HepG2 (cell line): ENCODE results near the gene ZNF184. TPM values are rescaled to one million over a fixed set of nuclear protein-coding genes. Genes with fewer than 3 reads are reported as not detected.

Source experiments
- CC2D1A ChIP-seq: sonication (generic); formaldehyde crosslinking; IDR thresholded peaks from 2 replicates; pipeline ENCODE4 v1.8.1; 2023; ENCODE audit warnings: mild to moderate bottlenecking, missing genetic modification reagents
- CREB1 ChIP-seq, 2 experiments: fragments of 450-650 bp in 1 of 2; IDR thresholded peaks; 2 replicates each; pipeline ENCODE4 v1.6.1; 2016 to 2017; ENCODE audit warnings: control low read depth in 1 of 2, mild to moderate bottlenecking in 1 of 2, missing compliant biosample characterization in 1 of 2, missing genetic modification characterization in 1 of 2
- JUNB ChIP-seq: sonication (generic); formaldehyde crosslinking; IDR thresholded peaks from 2 replicates; pipeline ENCODE4 v1.8.0; 2022; ENCODE audit warnings: missing genetic modification reagents, mild to moderate bottlenecking, borderline replicate concordance
- MTF1 ChIP-seq: sonication (generic); formaldehyde crosslinking; IDR thresholded peaks from 2 replicates; pipeline ENCODE4 v1.5.0; 2020; ENCODE audit warnings: missing genetic modification reagents
- ONECUT2 ChIP-seq: sonication (generic); formaldehyde crosslinking; IDR thresholded peaks from 2 replicates; pipeline ENCODE4 v1.4.0; 2020; ENCODE audit warnings: missing genetic modification reagents
- PHF8 ChIP-seq: sonication (generic); formaldehyde crosslinking; IDR thresholded peaks from 2 replicates; pipeline ENCODE4 v1.5.0; 2020; ENCODE audit warnings: missing genetic modification reagents
- POLR2A ChIP-seq, 2 experiments: IDR thresholded peaks; 2 replicates each; pipeline ENCODE4 v1.6.1; 2011; ENCODE audit warnings: low read depth in 2 of 2, low read length in 2 of 2, mild to moderate bottlenecking in 1 of 2, moderate library complexity in 1 of 2; ENCODE audit not compliant: insufficient read depth in 1 of 2
- PRDM10 ChIP-seq: sonication (generic); formaldehyde crosslinking; IDR thresholded peaks from 2 replicates; pipeline ENCODE4 v1.4.0; 2020; ENCODE audit warnings: low read depth, missing genetic modification reagents
- TCF7 ChIP-seq: sonication (generic); IDR thresholded peaks from 2 replicates; pipeline ENCODE4 v1.6.1; 2016; ENCODE audit warnings: antibody characterized with exemption, low read depth
- TFDP2 ChIP-seq: sonication (generic); formaldehyde crosslinking; IDR thresholded peaks from 2 replicates; pipeline ENCODE4 v1.4.0; 2020; ENCODE audit warnings: missing genetic modification reagents
- U2AF1 ChIP-seq: fragments of 200-400 bp; formaldehyde crosslinking; optimal IDR thresholded peaks from 2 replicates; pipeline ENCODE3; 2017; ENCODE audit warnings: mild to moderate bottlenecking, low read depth, low read length
- ZNF335 ChIP-seq: sonication (generic); formaldehyde crosslinking; IDR thresholded peaks from 2 replicates; pipeline ENCODE4 v1.4.0; 2020; ENCODE audit warnings: missing genetic modification reagents
- ZNF773 ChIP-seq: sonication (generic); formaldehyde crosslinking; IDR thresholded peaks from 2 replicates; pipeline ENCODE4 v1.4.0; 2020; ENCODE audit warnings: missing genetic modification reagents, borderline replicate concordance
- ZNF775 ChIP-seq: sonication (generic); formaldehyde crosslinking; IDR thresholded peaks from 2 replicates; pipeline ENCODE4 v1.4.0; 2020; ENCODE audit warnings: missing genetic modification reagents, mild to moderate bottlenecking, moderate library complexity, borderline replicate concordance
- ZSCAN25 ChIP-seq: sonication (generic); formaldehyde crosslinking; IDR thresholded peaks from 2 replicates; pipeline ENCODE4 v1.8.0; 2022; ENCODE audit warnings: mild to moderate bottlenecking, missing genetic modification reagents
- polyA plus RNA-seq, 8 experiments: library from polyadenylated mRNA; depleted of rRNA in 3 of 8; stranded (reverse) in 7 of 8; unstranded in 1 of 8; fragments of >200 nt; fragmentation: Illumina TruSeq in 4 of 8; extraction: Trizol in 4 of 8; gene quantifications; 2 replicates each; pipeline versions ENCODE4 v1.2.1 to v1.2.3, GENCODE V29; 2011 to 2016; ENCODE audit warnings: low read depth in 4 of 8, missing spikeins in 1 of 8, mixed read lengths in 1 of 8; ENCODE audit not compliant: insufficient read depth in 1 of 8
- total RNA-seq, 5 experiments: library from RNA; depleted of rRNA; stranded (reverse); fragments of >200 nt; fragmentation: Illumina TruSeq; extraction: Trizol; gene quantifications; 2 replicates each; pipeline ENCODE4 v1.2.3, GENCODE V29; 2016; ENCODE audit warnings: low read depth in 1 of 5
- TF ChIP-seq, protein P1 (sequence below): IDR thresholded peaks from 2 replicates; pipeline ENCODE4 v1.6.1; 2016; ENCODE audit warnings: low read depth, missing genetic modification reagents, missing compliant biosample characterization
- TF ChIP-seq, protein P2 (sequence below): sonication (generic); formaldehyde crosslinking; IDR thresholded peaks from 2 replicates; pipeline ENCODE4 v1.5.0; 2020; ENCODE audit warnings: missing genetic modification reagents

The ZNF184 gene
- total and polyA plus RNA-seq, 2 of the 13 experiments (the other 11 are each of a cell fraction or from before 2014, with no cell fraction given): 2.1 to 10.1 TPM

DNA sequence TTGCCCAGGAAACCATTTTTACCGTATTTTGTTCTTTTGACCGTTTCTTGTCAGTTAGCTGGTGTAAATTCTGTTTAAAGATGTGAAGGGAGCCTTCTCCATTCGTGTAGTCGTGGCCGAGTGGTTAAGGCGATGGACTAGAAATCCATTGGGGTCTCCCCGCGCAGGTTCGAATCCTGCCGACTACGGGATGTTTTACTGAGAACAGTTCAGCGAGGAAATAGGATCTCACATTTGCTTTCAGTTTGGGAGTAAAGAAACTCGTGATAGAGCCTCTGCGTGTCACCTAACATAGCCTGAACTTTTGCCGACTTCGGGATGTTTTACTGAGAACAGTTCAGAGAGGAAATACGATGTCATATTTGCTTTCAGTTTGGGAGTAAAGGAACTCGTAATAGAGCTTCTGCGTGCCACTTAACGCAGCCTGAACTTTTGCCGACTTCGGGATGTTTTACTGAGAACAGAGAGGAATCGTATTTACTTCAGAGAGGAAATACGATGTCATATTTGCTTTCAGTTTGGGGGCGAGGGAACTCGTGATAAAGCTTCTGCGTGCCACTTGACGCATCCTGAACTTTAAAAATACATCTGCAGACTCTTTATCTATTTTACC lies 5.9 kb upstream of the ZNF184 start (continued):
- TF ChIP-seq, protein P1, sequence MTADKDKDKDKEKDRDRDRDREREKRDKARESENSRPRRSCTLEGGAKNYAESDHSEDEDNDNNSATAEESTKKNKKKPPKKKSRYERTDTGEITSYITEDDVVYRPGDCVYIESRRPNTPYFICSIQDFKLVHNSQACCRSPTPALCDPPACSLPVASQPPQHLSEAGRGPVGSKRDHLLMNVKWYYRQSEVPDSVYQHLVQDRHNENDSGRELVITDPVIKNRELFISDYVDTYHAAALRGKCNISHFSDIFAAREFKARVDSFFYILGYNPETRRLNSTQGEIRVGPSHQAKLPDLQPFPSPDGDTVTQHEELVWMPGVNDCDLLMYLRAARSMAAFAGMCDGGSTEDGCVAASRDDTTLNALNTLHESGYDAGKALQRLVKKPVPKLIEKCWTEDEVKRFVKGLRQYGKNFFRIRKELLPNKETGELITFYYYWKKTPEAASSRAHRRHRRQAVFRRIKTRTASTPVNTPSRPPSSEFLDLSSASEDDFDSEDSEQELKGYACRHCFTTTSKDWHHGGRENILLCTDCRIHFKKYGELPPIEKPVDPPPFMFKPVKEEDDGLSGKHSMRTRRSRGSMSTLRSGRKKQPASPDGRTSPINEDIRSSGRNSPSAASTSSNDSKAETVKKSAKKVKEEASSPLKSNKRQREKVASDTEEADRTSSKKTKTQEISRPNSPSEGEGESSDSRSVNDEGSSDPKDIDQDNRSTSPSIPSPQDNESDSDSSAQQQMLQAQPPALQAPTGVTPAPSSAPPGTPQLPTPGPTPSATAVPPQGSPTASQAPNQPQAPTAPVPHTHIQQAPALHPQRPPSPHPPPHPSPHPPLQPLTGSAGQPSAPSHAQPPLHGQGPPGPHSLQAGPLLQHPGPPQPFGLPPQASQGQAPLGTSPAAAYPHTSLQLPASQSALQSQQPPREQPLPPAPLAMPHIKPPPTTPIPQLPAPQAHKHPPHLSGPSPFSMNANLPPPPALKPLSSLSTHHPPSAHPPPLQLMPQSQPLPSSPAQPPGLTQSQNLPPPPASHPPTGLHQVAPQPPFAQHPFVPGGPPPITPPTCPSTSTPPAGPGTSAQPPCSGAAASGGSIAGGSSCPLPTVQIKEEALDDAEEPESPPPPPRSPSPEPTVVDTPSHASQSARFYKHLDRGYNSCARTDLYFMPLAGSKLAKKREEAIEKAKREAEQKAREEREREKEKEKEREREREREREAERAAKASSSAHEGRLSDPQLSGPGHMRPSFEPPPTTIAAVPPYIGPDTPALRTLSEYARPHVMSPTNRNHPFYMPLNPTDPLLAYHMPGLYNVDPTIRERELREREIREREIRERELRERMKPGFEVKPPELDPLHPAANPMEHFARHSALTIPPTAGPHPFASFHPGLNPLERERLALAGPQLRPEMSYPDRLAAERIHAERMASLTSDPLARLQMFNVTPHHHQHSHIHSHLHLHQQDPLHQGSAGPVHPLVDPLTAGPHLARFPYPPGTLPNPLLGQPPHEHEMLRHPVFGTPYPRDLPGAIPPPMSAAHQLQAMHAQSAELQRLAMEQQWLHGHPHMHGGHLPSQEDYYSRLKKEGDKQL (CRISPR knock-in tag): peak; percentile 67; the same call in 1 of the 2 replicates
- TF ChIP-seq ZNF335 (CRISPR knock-in tag) (no peak), ZNF775 (CRISPR knock-in tag) (peak; percentile 62; the same call in 1 of the 2 replicates), TFDP2 (CRISPR knock-in tag) (no peak), ONECUT2 (CRISPR knock-in tag) (no peak; the same call in 1 of the 2 replicates), ZSCAN25 (no peak), CC2D1A (CRISPR knock-in tag) (no peak), CREB1 (IDR thresholded peaks at IDR 0.05) (no peak; the same call in 1 of the 2 replicates), CREB1 (CRISPR knock-in tag; IDR thresholded peaks at IDR 0.05) (peak; percentile 63), PHF8 (CRISPR knock-in tag) (peak; percentile 35; the same call in 1 of the 2 replicates), U2AF1 (no peak), JUNB (CRISPR knock-in tag) (no peak), MTF1 (CRISPR knock-in tag) (no peak), POLR2A (IDR thresholded peaks at IDR 0.05; ENCODE audit: insufficient read depth in 1 of 2, low read depth in 2 of 2, low read length in 2 of 2) (0 out of 4 replicates have a peak, but pooled peaks of 1 of the 2 experiments have one; percentile 17), ZNF773 (CRISPR knock-in tag) (no peak), TCF7 (no peak), PRDM10 (CRISPR knock-in tag) (peak; percentile 41; the same call in 1 of the 2 replicates)
- TF ChIP-seq, protein P2, sequence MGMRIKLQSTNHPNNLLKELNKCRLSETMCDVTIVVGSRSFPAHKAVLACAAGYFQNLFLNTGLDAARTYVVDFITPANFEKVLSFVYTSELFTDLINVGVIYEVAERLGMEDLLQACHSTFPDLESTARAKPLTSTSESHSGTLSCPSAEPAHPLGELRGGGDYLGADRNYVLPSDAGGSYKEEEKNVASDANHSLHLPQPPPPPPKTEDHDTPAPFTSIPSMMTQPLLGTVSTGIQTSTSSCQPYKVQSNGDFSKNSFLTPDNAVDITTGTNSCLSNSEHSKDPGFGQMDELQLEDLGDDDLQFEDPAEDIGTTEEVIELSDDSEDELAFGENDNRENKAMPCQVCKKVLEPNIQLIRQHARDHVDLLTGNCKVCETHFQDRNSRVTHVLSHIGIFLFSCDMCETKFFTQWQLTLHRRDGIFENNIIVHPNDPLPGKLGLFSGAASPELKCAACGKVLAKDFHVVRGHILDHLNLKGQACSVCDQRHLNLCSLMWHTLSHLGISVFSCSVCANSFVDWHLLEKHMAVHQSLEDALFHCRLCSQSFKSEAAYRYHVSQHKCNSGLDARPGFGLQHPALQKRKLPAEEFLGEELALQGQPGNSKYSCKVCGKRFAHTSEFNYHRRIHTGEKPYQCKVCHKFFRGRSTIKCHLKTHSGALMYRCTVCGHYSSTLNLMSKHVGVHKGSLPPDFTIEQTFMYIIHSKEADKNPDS: no peak
